Ammon's horn (tissue), 1 donor: ENCODE data around the gene TAAR2.
"Not testable (repeated sequence)": the region's sequence is repeated elsewhere in the genome, so short reads cannot be mapped to it uniquely, and the experiment has no call there.

Source experiments
- DNase-seq: peaks from one replicate; pipeline ENCODE4 v3.0.0-alpha.2; 2016; ENCODE audit warnings: low spot score

TAAR2 gene

GRCh38 chr6:132624175-132624574, at the start of gene TAAR2:
Gene TAAR2, minus strand, starts transcription at chr6:132624275. Its CDS starts 0 bp downstream, at chr6:132624275.
- DNase-seq, result no peak

- DNase-seq, result no peak
Measured at GRCh38 chr6:132673376-132674094, 49.5 kb upstream of the TAAR2 start.

- DNase-seq, result no peak
Measured at GRCh38 chr6:132671295-132671694, 47.2 kb upstream of the TAAR2 start.

- DNase-seq, result peak; percentile 16
Measured at GRCh38 chr6:132669690-132670291, 45.7 kb upstream of the TAAR2 start.

GRCh38 chr6:132666118-132666517, 42.0 kb upstream of the TAAR2 start:
- no peak for DNase-seq

- DNase-seq, result no peak
Measured at GRCh38 chr6:132664309-132665034, 40.4 kb upstream of the TAAR2 start.

- DNase-seq, result no peak
Measured at GRCh38 chr6:132663661-132664060, 39.6 kb upstream of the TAAR2 start.

GRCh38 chr6:132661906-132662305, 37.8 kb upstream of the TAAR2 start:
- no peak for DNase-seq

GRCh38 chr6:132659082-132659481, 35.0 kb upstream of the TAAR2 start, which contains the start of gene TAAR1:
Gene TAAR1, minus strand, starts transcription at chr6:132659182. Its CDS starts 13,179 bp downstream, at chr6:132646003.
- no peak for DNase-seq

GRCh38 chr6:132651062-132651461, 27.0 kb upstream of the TAAR2 start:
- no peak for DNase-seq

- no peak for DNase-seq
Measured at GRCh38 chr6:132650429-132650828, 26.4 kb upstream of the TAAR2 start.

- no peak for DNase-seq
Measured at GRCh38 chr6:132648828-132649227, 24.8 kb upstream of the TAAR2 start.

GRCh38 chr6:132648356-132648755, 24.3 kb upstream of the TAAR2 start:
- DNase-seq, result no peak

- no peak for DNase-seq
Measured at GRCh38 chr6:132643547-132643946, 19.5 kb upstream of the TAAR2 start.

- not testable (repeated sequence) for DNase-seq
Measured at GRCh38 chr6:132637135-132637534, 13.1 kb upstream of the TAAR2 start.

GRCh38 chr6:132635906-132636305, 11.8 kb upstream of the TAAR2 start:
- DNase-seq, result not testable (repeated sequence)

- not testable (repeated sequence) for DNase-seq
Measured at GRCh38 chr6:132635288-132635687, 11.2 kb upstream of the TAAR2 start.

GRCh38 chr6:132634796-132635195, 10.7 kb upstream of the TAAR2 start:
- no peak for DNase-seq

GRCh38 chr6:132633362-132633761, 9.3 kb upstream of the TAAR2 start:
- DNase-seq, result no peak

- DNase-seq, result no peak
Measured at GRCh38 chr6:132623106-132623845, 799 bp downstream of the TAAR2 start.

- DNase-seq, result no peak
Measured at GRCh38 chr6:132616677-132617076, 7.4 kb downstream of the TAAR2 start.

GRCh38 chr6:132614554-132614953, 9.5 kb downstream of the TAAR2 start:
- no peak for DNase-seq
